ENCODE results near the gene IP6K2.
A peak's percentile ranks its signal among the peaks of the same experiment; 100 is the strongest.

The IP6K2 gene

DNA sequence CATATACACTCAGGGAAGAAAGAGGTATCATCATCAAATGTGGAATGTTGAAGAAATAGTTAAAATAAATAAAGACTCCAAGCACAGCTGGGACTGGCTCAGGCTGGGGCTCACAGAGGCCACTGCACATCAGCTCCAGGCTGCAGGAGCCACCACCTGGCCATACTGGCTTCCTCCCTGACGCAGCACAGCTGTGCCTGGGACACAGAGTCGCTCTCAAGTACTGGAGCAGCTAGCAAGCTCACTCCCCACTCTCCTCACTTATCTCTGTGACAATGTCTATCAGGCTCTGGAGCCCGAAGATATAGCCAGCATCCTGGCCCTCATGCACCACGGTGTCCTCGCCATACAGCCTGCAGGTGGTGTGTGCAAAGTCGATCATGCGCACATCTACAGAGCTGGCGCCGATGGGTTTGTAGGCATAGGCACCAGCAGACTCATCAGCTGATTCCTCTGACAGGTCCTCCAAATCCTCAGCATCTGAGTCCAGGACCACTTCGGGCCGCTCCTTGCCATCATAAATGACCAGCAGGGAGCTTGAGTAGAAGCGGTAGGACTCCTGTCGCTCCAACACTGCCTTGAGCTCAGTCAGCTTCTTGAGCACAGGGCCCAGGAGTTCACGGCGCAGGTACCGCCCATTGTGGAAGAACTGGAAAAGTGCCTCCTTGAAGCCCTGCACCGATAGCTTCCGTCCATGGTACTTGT is 28.8 kb downstream of the IP6K2 start:
- DNase-seq, result no peak

DNA sequence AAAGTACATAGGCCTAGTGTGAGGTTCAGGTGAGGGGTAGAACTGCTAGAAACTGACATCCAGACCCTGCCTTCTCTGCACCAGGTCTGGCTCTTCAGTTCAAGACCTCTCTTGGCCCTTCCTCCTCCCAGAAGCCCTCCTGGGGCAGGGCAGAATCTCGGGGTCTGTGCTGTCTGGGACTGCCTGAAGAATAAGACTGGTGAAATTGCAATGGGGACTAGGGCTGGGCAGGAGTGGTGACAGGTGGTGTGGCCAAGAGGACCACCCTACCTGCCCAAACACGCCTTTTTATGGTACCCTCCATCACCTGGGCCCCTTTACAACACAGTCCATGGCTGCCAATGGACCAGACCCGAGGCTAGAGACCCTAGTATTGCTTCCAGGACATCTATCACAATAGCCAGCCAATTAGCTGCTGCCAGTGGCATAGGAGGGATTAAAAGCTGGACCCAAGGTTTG is 29.8 kb downstream of the IP6K2 start:
- no peak for DNase-seq

DNA sequence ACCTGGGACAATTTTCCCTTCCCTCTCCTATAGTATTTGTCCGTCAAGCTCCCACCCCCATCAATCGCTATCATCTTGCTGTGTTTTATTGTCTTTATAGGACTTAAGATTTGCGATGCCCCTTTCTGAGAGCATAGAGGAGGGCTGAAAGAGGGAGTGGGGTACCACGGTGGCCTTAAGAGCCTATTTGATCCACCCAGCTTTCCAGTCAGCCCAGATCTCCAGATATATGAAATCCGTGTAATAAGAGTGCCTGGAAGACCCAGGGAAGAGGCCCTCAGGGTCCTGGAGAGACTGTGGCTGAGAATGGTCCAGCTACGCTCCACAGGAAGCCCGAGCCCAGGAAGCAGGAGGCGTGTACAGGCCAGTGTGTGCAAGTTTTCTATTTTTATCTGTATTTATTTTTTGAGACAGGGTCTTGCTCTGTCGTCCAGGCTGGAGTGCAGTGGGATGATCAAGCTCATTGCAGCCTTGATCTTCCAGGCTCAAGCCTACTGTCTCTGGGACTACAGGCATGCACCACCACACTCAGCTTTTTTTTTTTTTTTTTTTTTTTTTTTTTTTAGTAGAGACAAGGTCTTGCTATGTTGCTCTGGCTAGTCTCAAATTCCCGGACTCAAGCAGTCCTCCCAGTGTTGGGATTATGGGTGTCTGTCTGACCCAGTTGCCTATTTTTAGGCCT is 30.3 kb downstream of the IP6K2 start:
- DNase-seq, result no peak

DNA sequence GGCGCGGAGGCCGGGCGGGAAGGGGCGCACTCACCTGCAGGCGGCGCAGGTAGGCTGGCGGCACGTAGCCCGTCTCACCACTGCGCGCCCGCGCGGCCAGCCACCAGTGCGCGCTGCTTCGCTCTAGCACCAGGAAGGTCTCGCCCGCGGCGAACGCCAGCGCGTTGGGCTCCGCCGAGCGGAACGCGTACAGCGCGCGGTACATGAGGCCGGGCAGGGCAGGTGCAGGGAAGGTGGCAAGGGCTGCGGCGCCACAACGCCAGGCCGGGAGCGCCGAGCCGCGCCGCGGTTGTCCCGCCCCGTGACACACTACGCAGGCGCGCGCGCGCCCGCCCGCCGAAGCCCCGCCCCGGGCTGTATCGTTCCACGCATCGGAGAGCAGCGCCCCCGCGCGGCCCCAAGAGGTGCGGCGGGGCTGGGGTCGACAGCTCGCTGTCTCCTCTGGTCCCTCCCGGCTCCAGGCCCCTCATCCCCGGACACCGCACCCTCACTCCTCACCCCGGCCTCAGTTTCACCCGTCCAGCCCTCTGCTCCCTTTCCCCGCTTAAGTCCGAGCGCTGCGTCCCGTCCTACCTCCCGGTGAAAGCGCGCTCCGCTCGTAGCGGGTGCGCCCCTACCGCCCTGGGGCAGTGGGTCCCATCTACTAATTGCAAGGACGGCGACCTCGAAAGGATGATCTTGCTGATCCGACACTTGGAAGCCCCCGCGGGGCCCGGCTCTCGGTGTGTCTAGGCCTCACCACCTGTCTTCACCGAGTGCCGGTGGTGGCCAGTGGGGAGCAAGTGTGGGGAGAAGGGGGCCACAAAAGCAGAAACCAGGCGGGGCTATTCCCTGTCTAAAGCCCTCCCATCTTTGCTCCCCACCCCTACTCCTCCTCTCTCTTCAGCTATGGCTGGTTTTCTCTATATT is 31.2 kb downstream of the IP6K2 start, which contains the start of gene NCKIPSD:
Gene NCKIPSD (minus strand): TSS at position 313 of the 909 bp plus-strand sequence. CDS start 108 bp downstream, at position 205.
- peak; percentile 93 for DNase-seq

DNA sequence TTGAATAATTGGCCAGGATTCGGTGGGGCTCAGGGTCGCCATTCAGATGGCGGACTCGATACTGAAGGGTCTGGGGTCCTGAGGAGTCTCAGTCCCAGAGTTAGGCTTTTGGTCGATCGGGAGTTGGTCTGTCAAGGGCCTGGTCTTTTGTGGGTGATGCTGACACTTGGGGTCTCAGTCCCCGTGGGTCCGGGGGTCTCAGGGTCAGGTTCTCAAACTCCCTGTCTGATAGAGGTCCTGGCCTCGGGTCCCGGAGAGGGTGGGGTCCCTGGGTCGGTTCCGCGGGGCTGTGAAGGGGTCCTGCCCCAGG is 31.8 kb downstream of the IP6K2 start:
- no peak for DNase-seq

DNA sequence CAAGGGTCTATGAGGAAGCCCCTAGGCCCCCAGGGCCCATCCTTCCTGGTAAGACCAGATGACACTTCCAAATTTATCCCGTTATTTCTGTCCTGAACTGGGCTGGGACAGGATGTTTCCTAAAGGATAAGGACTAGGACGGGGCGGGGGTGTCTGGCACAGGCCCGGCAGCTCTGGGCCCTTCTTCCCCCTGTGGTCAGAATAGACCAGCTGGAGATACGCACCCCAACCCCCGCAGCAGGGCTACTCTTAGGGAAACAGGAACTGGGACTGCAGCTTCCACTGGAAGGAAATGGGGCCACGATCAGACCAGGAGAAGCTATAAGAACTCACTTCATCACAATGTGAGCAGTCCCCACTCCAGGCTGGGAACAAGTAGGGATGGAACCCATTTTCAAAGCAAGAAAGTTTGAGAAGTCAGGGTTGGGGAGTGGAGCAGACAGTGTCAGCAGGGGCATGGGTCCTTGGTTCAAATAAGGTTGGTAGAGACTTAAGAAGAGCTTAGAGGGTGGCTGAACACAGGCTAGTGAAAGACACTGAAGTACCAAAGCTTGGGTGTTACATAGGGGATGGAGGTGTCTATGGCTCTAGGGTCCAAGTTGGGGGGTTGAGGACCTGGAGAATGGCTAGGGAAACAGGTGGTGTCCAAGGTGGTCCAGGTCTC is 32.4 kb downstream of the IP6K2 start:
- peak; percentile 61 for DNase-seq

DNA sequence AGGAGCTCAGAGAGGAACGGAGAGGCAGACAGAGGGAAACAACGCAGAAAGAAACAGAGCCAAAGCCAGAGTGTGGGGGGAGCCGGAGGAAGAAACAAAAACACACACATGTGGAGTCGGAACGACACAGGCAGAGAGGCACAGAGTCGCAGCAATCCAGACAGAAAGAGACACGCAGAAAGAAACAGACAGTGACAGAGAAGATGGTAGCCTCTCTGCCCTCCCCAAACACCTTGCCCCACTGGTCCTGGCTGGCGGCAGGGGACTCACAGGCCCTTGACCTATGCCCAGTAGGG is 33.0 kb downstream of the IP6K2 start:
- no peak for DNase-seq

DNA sequence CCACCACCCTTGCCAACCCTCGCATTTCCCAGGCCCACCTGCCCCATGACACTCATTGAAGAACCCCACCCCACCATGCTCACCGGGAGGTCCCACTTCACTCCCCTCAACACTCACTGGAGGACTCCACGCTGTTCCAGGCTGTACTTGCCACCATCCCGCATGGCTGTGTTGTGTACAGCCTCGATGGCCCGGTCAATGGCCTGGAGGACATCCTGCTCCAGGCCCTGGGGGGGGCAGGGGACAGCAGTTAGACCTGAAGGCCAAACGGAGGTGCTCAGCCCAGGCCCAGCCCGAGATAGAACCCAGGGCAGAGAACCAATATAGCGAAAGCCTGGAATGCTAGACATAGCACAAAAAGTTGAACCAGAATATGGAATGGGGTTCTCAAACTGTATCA is 34.2 kb downstream of the IP6K2 start:
- DNase-seq, result no peak

DNA sequence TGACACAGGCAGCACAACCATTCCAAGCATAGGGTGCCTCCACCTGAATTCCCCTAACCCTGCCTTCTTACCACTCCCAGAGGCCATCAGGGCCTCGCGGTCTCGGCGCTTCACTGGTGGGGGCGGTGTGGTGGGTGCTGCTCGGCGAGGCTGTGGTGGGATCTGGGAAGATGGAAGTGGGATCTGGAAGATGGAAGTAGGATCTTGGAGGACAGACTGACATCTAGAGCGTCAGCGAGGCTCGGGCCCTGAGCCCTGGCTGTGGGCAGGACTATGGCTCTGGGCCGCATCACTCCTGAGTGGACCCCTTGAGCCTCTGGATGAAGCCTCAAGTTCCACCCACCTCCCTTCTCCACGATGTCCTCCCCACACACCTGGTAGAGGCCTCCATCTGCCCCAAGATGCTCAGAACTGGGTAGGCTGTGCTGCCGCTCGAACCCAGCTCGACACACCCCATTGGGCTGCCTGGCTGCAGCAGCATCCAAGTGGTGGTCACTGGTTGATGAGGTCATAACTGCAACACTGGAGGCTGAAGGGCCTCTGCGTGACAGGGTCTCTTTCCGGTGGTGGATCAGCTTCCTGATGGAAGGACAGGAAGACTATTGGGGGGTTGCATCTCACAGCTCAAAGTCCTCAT is 34.9 kb downstream of the IP6K2 start:
- no peak for DNase-seq

DNA sequence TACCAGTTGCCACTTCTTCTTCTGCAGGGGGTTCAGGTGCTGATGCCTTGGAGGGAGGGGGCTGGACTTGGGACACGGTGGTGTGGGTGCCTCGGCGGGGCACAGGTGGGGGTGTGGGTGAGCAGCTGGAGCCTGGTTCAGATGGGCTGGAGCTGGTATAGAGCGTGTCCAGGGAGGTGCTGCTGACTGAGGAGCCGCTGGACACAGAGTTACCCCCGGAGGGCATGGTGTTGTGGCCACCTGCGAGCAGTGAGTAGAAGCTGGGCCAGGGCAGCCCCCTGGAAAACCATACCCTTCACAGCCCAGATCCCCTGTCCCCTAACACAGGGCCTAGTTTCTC is 35.5 kb downstream of the IP6K2 start:
- no peak for DNase-seq

DNA sequence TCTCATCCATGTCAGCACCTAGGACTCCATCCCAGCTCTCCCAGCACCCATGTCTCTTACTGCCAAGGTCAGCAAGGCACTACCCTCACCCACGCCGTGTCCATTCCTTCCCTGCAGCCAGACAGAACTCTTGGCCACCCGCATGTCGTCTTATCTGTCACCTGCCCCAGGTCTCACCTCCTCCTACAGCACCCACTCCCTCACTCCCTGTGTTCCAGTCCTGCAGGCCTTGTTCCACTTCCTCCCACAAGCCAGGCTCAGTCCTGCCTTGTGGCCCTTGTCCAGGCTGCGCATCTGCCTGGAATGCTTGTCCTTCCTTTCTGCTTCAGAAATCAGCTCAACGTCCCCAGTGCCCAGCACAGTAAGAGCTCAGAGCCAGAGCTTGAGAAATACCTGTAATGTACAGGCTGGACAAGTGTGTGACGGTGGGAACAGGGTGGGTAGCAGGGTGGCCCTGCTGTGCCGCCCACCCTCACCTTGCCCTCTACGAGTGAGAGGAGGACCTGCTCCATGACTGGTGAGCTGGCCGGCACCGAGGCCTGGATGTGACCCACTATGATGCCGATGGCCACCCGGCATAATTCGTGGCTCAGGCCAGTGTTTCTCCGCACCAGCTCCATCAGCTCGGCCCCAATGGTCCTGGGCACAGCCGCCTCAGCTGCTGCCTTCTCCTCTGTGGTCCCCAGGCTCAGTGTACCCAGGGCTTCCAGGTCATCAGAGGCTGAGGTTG is 36.0 kb downstream of the IP6K2 start:
- no peak for DNase-seq

DNA sequence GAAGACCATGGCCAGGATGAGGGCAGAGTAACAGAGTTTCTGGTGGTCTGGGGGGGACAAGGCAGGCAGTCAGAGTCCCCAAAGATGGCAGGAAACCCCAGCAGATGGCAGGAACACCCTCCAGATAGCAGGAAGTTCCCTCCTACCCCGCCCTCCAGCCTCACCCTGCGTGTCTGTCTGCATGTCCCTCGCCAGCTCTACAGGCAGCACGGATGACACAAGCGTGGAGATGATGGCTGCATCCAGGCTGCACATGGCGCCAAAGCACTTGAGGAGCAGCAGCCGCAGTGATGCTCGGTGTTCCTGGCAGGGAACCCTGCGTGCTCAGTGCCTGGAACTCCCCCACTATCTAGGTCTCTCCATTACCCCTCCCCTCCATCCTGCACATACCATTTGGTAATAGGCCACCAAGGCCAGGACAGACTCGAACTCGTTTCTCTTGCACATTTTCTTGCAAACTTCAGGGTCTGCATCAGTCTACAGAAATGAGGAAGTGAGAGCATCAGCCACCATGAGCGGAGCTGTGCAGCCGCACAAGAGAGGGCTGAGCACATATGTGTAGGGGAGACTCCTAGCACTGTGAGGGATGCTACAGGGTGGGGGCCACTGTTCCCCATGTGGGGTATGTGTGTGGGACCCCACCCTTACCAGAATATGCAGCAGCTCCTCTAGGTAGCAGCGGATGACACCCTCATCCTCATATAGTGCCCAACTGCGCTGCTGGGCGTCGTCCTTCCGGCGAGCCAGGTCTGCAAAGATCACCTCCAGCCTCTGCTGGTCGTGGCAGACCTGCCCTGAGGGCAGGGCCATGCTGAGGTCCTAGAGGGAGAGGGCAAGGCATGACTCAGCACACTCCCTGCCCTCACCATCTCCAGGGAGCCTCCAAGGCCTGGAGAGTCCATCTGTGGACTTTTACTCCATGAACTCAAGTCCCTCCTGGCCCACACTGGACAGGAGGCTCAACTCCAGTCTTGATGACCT is 37.3 kb downstream of the IP6K2 start:
- peak; percentile 61 for DNase-seq

DNA sequence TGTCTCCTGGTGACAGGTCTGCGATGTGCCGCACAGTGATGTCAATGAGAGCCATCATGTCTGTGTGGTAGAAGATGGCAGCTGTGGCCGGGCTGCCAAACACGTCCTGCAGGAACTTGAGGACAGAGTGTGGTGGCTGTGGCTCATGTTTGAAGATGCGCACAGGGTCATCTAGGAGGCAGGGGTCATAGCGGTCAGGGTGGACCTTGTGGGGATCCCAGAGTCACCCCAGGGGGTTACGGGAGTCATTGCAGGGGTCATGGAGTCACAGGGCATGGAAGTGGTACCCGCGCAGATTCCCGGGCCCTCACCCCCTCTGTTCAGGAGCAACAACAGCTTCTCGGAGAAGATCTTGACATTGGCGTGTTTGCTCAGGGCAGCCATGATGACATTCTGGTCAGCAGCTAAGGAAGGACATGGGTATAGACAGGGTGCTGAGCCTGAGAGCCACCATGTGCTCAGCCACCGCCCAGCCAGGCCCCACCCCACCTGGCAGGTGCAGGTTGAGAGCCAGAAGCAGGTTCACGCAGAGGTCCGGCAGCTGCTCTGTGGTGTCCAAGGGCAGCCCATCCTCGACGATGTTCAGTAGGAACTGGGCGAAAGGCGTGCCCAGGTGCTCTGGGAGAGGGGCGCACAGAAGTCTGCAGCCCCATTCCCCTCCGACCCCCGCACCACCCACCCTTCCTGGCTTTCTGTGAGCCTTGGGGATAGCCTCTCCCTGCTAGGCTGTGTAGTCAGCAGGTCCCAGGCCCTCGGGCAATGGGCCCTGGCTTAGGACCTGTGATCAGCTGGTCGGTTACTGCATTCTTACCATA is 38.2 kb downstream of the IP6K2 start:
- no peak for DNase-seq

DNA sequence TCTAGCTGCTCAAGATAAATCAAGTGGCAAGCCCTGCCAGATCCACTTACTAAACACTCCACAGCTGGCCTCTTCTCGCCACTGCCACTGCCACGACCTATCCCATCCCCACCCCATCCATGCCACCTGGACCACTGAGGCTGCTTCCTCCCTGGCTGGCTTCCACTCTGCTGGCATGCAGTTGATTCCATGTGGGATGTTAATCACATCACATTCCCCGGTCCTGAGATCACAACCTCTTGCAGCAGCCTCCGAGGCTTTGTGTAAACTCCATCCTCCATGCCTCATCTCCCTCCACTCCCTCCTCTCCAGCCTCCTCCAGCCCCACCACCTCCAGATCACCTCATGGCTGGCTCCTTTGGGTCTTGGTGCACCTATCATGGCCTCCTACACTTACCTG is 39.0 kb downstream of the IP6K2 start:
- DNase-seq, result no peak

DNA sequence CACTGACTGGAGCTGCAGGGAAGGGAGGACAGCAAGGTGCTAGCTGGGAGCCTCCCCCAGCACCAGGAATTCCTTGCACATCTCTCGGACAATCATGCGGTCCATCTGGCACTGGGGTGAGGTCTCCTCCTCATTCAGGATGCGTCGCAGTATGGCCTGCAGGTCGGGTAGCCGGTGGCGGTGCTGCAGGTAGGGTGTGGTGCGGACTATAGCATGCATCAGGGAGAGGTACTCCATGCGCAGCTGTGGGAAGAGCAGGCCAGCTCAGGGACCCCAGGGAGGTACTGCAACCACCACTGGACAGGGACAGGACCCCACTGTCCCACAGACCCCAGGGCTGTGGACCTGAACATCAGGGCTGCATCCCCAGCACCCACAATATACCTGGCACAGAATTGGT is 42.5 kb downstream of the IP6K2 start:
- DNase-seq, result no peak

DNA sequence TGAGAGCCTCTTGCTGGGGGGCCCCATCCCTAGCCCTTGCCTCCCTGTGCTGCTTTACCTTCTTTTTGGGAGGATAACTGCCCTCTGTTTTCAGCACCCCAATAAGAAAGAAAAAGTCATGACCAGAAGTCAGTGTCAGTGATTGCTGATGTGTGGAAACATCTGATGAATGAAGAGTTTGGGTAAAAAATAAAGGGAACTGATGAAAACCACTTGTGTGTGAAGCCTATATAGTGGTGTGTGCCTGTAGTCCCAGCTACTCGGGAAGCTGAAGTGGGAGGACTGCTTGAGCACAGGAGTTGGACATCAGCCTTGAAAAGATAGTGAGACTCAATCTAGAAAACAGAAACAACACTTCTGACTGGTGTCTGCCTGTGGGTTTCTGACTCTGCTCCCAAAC is 44.5 kb downstream of the IP6K2 start:
- DNase-seq, result no peak

DNA sequence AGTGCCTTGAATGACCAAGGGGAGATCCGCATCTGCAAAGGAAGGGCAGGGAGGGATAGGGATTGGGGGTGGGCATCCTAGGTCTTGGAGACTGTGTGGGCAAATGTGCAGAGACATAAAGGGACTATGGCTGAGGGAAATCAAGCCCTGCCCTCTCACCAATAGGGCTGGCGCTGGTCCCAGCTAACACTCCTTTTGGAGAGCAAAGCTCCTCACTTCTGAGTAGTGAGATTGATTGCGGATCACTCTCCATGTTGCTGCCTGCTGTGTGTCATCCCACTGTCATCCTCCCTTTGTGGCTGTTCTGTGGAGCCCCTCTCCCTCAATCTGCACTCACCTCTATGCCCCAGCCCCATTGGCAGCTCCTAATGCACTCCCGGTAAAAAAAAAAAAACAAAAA is 52.1 kb downstream of the IP6K2 start:
- no peak for DNase-seq

DNA sequence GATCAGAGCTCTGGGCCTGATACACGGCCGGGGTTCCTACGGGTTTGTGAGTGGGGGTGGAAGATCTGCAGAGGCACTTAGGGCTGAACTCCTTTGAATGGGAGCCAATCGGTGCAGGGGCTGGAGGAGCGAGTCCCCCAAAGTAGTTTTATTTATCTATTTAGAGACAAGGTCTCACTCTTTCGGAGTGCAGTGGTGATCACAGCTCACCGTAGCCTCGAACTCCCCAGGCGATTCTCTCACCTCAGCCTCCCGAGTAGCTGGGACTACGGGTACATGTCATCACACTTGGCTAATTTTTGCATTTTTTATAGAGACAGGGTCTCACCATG is 52.7 kb downstream of the IP6K2 start:
- DNase-seq, result no peak

DNA sequence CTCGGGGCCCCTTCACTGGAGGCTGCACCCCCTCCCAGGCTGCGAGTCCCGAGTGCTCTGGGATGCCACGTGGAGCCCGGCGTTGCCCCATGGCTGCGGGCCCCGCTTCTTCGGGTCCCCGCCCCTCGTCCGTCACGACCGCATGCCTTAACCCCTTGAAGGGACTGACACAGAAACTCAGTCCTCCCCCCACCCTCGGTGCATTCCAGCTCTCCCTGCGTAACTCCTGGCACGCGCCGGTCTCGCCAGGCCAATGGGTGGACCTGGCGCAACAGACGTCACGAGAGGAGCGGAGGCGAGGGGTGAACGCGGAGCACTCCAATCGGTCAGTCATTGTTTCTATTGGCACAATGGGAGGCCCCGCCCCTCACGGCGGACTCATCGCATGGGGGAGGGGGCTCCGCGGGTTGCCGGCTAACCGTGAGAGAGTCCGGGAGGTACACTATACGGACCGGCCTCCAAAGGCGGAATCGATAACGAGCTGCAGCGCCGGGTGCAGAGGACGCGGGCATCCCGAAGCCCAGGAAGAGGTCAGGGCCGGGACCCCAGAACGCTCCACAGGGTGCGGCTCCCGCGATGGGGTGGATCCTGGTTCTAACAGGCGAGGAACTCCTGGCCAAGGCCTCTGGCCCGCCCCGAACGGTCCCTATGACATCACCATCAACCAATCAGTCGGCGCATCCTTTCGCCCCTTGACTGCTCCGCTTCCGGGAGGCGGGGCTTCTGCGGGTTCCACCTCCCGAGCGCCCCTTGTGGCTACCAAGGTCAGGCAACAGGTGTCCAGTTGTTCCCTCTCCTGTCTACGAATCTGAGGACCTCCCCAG is 53.3 kb downstream of the IP6K2 start:
- peak; percentile 99 for DNase-seq
